ENCODE measurements around the gene DAPK1.

GRCh38 chr9:87751423-87751822 lies 253.8 kb downstream of the DAPK1 start:
- TF ChIP-seq, protein P1, sequence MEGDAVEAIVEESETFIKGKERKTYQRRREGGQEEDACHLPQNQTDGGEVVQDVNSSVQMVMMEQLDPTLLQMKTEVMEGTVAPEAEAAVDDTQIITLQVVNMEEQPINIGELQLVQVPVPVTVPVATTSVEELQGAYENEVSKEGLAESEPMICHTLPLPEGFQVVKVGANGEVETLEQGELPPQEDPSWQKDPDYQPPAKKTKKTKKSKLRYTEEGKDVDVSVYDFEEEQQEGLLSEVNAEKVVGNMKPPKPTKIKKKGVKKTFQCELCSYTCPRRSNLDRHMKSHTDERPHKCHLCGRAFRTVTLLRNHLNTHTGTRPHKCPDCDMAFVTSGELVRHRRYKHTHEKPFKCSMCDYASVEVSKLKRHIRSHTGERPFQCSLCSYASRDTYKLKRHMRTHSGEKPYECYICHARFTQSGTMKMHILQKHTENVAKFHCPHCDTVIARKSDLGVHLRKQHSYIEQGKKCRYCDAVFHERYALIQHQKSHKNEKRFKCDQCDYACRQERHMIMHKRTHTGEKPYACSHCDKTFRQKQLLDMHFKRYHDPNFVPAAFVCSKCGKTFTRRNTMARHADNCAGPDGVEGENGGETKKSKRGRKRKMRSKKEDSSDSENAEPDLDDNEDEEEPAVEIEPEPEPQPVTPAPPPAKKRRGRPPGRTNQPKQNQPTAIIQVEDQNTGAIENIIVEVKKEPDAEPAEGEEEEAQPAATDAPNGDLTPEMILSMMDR (IDR thresholded peaks at IDR 0.05; ENCODE audit: low read depth, low read length) = no peak
- no peak for TF ChIP-seq EZH2phosphoT487 (IDR thresholded peaks at IDR 0.05; ENCODE audit: low read depth)
